HepG2 (cell line): ENCODE measurements around the gene TTC17. TPM values are rescaled to one million over a fixed set of nuclear protein-coding genes. Genes with fewer than 3 reads are reported as not detected.

Experiments used
- FOXK1 ChIP-seq: sonication (generic); formaldehyde crosslinking; IDR thresholded peaks from 2 replicates; pipeline ENCODE4 v1.4.0; 2020; ENCODE audit warnings: low read depth, missing genetic modification reagents, borderline replicate concordance
- GATA4 ChIP-seq: sonication (generic); IDR thresholded peaks from 2 replicates; pipeline ENCODE4 v1.6.1; 2016; ENCODE audit warnings: antibody characterized with exemption, low read depth, borderline replicate concordance
- GLMP ChIP-seq: sonication (generic); formaldehyde crosslinking; IDR thresholded peaks from 2 replicates; pipeline ENCODE4 v1.9.0; 2021; ENCODE audit warnings: missing genetic modification reagents, mild to moderate bottlenecking, borderline replicate concordance
- HMGA1 ChIP-seq: sonication (generic); formaldehyde crosslinking; conservative IDR thresholded peaks from 2 replicates; pipeline ENCODE4 v1.4.0; 2020; ENCODE audit warnings: missing genetic modification reagents
- IKZF4 ChIP-seq: sonication (generic); formaldehyde crosslinking; IDR thresholded peaks from 2 replicates; pipeline ENCODE4 v1.5.1; 2020; ENCODE audit warnings: borderline replicate concordance, mild to moderate bottlenecking, low read depth, missing genetic modification reagents; ENCODE audit errors: not compliant biosample characterization
- KDM3A ChIP-seq: IDR thresholded peaks from 2 replicates; pipeline ENCODE4 v1.6.1; 2018; ENCODE audit warnings: low read depth, missing compliant biosample characterization
- MTF2 ChIP-seq: sonication (generic); formaldehyde crosslinking; IDR thresholded peaks from 2 replicates; pipeline ENCODE4 v1.5.0; 2020; ENCODE audit warnings: missing genetic modification reagents, borderline replicate concordance
- PAF1 ChIP-seq: IDR thresholded peaks from 2 replicates; pipeline ENCODE4 v1.6.1; 2016; ENCODE audit warnings: missing genetic modification reagents, missing compliant biosample characterization
- PAX8 ChIP-seq: sonication (generic); formaldehyde crosslinking; IDR thresholded peaks from 2 replicates; pipeline ENCODE4 v1.8.0; 2022; ENCODE audit warnings: mild to moderate bottlenecking, missing genetic modification reagents, borderline replicate concordance
- YY1 ChIP-seq: IDR thresholded peaks from 2 replicates; pipeline ENCODE4 v1.6.1; 2011; ENCODE audit warnings: low read length, low read depth, moderate library complexity, mild to moderate bottlenecking; ENCODE audit not compliant: insufficient read depth, insufficient replicate concordance
- ZNF136 ChIP-seq: sonication (generic); formaldehyde crosslinking; IDR thresholded peaks from 2 replicates; pipeline ENCODE4 v1.8.1; 2022; ENCODE audit warnings: low read depth, mild to moderate bottlenecking, moderate library complexity, missing genetic modification reagents
- ZNF350 ChIP-seq: sonication (generic); formaldehyde crosslinking; IDR thresholded peaks from 2 replicates; pipeline ENCODE4 v1.4.0; 2020; ENCODE audit warnings: mild to moderate bottlenecking, low read depth, missing genetic modification reagents, borderline replicate concordance
- ZNF460 ChIP-seq: sonication (generic); formaldehyde crosslinking; IDR thresholded peaks from 2 replicates; pipeline ENCODE4 v1.5.1; 2020; ENCODE audit warnings: missing genetic modification reagents, mild to moderate bottlenecking, borderline replicate concordance
- ZNF652 ChIP-seq: IDR thresholded peaks from 2 replicates; pipeline ENCODE4 v1.6.1; 2016; ENCODE audit warnings: low read depth, borderline replicate concordance
- polyA plus RNA-seq, 8 experiments: library from polyadenylated mRNA; depleted of rRNA in 3 of 8; stranded (reverse) in 7 of 8; unstranded in 1 of 8; fragments of >200 nt; fragmentation: Illumina TruSeq in 4 of 8; extraction: Trizol in 4 of 8; gene quantifications; 2 replicates each; pipeline versions ENCODE4 v1.2.1 to v1.2.3, GENCODE V29; 2011 to 2016; ENCODE audit warnings: low read depth in 4 of 8, missing spikeins in 1 of 8, mixed read lengths in 1 of 8; ENCODE audit not compliant: insufficient read depth in 1 of 8
- total RNA-seq, 5 experiments: library from RNA; depleted of rRNA; stranded (reverse); fragments of >200 nt; fragmentation: Illumina TruSeq; extraction: Trizol; gene quantifications; 2 replicates each; pipeline ENCODE4 v1.2.3, GENCODE V29; 2016; ENCODE audit warnings: low read depth in 1 of 5
- TF ChIP-seq, protein P1 (sequence below): sonication (generic); formaldehyde crosslinking; IDR thresholded peaks from 2 replicates; pipeline ENCODE4 v1.4.0; 2020; ENCODE audit warnings: missing genetic modification reagents
- TF ChIP-seq, protein P2 (sequence below): sonication (generic); formaldehyde crosslinking; IDR thresholded peaks from 2 replicates; pipeline ENCODE4 v1.8.0; 2022; ENCODE audit warnings: low read depth, missing genetic modification reagents
- TF ChIP-seq, protein P3 (sequence below): sonication (generic); formaldehyde crosslinking; IDR thresholded peaks from 2 replicates; pipeline ENCODE4 v1.4.0; 2020; ENCODE audit warnings: missing genetic modification reagents

TTC17 gene
- total and polyA plus RNA-seq, 2 of the 13 experiments (the other 11 are each of a cell fraction or from before 2014, with no cell fraction given): 55.9 to 99.7 TPM

- TF ChIP-seq HMGA1 (CRISPR knock-in tag): no peak
- TF ChIP-seq KDM3A (CRISPR knock-in tag): peak; percentile 80; the same call in 1 of the 2 replicates
- peak; percentile 88; the same call in 1 of the 2 replicates for TF ChIP-seq FOXK1 (CRISPR knock-in tag)
- no peak for TF ChIP-seq PAX8
- TF ChIP-seq IKZF4 (CRISPR knock-in tag): no peak
- TF ChIP-seq PAF1 (CRISPR knock-in tag): no peak
- TF ChIP-seq, protein P1, sequence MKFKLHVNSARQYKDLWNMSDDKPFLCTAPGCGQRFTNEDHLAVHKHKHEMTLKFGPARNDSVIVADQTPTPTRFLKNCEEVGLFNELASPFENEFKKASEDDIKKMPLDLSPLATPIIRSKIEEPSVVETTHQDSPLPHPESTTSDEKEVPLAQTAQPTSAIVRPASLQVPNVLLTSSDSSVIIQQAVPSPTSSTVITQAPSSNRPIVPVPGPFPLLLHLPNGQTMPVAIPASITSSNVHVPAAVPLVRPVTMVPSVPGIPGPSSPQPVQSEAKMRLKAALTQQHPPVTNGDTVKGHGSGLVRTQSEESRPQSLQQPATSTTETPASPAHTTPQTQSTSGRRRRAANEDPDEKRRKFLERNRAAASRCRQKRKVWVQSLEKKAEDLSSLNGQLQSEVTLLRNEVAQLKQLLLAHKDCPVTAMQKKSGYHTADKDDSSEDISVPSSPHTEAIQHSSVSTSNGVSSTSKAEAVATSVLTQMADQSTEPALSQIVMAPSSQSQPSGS (CRISPR knock-in tag): peak; percentile 88
- TF ChIP-seq, protein P2, sequence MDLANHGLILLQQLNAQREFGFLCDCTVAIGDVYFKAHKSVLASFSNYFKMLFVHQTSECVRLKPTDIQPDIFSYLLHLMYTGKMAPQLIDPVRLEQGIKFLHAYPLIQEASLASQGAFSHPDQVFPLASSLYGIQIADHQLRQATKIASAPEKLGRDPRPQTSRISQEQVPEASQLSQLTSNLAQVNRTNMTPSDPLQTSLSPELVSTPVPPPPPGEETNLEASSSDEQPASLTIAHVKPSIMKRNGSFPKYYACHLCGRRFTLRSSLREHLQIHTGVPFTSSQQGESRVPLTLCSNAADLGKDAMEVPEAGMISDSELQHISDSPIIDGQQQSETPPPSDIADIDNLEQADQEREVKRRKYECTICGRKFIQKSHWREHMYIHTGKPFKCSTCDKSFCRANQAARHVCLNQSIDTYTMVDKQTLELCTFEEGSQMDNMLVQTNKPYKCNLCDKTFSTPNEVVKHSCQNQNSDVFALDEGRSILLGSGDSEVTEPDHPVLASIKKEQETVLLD (CRISPR knock-in tag): 0 out of 2 replicates have a peak, but pooled peaks have one; percentile 23
- peak; percentile 76 for TF ChIP-seq YY1
- 0 out of 2 replicates have a peak, but pooled peaks have one; percentile 47 for TF ChIP-seq GATA4
- no peak for TF ChIP-seq GLMP (CRISPR knock-in tag)
- no peak for TF ChIP-seq MTF2 (CRISPR knock-in tag)
- TF ChIP-seq ZNF350 (CRISPR knock-in tag): peak; percentile 87
- TF ChIP-seq, protein P3, sequence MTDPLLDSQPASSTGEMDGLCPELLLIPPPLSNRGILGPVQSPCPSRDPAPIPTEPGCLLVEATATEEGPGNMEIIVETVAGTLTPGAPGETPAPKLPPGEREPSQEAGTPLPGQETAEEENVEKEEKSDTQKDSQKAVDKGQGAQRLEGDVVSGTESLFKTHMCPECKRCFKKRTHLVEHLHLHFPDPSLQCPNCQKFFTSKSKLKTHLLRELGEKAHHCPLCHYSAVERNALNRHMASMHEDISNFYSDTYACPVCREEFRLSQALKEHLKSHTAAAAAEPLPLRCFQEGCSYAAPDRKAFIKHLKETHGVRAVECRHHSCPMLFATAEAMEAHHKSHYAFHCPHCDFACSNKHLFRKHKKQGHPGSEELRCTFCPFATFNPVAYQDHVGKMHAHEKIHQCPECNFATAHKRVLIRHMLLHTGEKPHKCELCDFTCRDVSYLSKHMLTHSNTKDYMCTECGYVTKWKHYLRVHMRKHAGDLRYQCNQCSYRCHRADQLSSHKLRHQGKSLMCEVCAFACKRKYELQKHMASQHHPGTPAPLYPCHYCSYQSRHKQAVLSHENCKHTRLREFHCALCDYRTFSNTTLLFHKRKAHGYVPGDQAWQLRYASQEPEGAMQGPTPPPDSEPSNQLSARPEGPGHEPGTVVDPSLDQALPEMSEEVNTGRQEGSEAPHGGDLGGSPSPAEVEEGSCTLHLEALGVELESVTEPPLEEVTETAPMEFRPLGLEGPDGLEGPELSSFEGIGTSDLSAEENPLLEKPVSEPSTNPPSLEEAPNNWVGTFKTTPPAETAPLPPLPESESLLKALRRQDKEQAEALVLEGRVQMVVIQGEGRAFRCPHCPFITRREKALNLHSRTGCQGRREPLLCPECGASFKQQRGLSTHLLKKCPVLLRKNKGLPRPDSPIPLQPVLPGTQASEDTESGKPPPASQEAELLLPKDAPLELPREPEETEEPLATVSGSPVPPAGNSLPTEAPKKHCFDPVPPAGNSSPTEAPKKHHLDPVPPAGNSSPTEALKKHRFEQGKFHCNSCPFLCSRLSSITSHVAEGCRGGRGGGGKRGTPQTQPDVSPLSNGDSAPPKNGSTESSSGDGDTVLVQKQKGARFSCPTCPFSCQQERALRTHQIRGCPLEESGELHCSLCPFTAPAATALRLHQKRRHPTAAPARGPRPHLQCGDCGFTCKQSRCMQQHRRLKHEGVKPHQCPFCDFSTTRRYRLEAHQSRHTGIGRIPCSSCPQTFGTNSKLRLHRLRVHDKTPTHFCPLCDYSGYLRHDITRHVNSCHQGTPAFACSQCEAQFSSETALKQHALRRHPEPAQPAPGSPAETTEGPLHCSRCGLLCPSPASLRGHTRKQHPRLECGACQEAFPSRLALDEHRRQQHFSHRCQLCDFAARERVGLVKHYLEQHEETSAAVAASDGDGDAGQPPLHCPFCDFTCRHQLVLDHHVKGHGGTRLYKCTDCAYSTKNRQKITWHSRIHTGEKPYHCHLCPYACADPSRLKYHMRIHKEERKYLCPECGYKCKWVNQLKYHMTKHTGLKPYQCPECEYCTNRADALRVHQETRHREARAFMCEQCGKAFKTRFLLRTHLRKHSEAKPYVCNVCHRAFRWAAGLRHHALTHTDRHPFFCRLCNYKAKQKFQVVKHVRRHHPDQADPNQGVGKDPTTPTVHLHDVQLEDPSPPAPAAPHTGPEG (CRISPR knock-in tag): peak; percentile 60; the same call in 1 of the 2 replicates
- no peak; the same call in 1 of the 2 replicates for TF ChIP-seq ZNF460 (CRISPR knock-in tag)
- peak; percentile 28; the same call in 1 of the 2 replicates for TF ChIP-seq ZNF652 (CRISPR knock-in tag)
- no peak for TF ChIP-seq ZNF136 (CRISPR knock-in tag)
Observed at GRCh38 chr11:43311791-43312607, 46.7 kb upstream of the TTC17 start, which contains the start of gene API5 (continued).
